22Rv1 (cell line): Measurements from ENCODE around the gene NPHP4.

Experiments used
- CTCF ChIP-seq: fragments of 450-650 bp; IDR thresholded peaks from 2 replicates; pipeline ENCODE4 v1.5.1; 2017; ENCODE audit warnings: mild to moderate bottlenecking
- ZFX ChIP-seq: fragments of 450-650 bp; IDR thresholded peaks from 2 replicates; pipeline ENCODE4 v1.6.1; 2017; ENCODE audit warnings: antibody characterized with exemption, borderline replicate concordance

GRCh38 chr1:5914676-5915365, 77.4 kb downstream of the NPHP4 start:
- TF ChIP-seq CTCF (no peak), ZFX (no peak)
